HG02981 (cell line): ENCODE results near the gene MRPL21.

Source experiments
- ATAC-seq: cut with Tn5 transposase; IDR thresholded peaks from one replicate; pipeline ENCODE4 v1.9.1; 2021; ENCODE audit warnings: mild to moderate bottlenecking, moderate library complexity; ENCODE audit not compliant: unreplicated experiment

MRPL21 gene

DNA sequence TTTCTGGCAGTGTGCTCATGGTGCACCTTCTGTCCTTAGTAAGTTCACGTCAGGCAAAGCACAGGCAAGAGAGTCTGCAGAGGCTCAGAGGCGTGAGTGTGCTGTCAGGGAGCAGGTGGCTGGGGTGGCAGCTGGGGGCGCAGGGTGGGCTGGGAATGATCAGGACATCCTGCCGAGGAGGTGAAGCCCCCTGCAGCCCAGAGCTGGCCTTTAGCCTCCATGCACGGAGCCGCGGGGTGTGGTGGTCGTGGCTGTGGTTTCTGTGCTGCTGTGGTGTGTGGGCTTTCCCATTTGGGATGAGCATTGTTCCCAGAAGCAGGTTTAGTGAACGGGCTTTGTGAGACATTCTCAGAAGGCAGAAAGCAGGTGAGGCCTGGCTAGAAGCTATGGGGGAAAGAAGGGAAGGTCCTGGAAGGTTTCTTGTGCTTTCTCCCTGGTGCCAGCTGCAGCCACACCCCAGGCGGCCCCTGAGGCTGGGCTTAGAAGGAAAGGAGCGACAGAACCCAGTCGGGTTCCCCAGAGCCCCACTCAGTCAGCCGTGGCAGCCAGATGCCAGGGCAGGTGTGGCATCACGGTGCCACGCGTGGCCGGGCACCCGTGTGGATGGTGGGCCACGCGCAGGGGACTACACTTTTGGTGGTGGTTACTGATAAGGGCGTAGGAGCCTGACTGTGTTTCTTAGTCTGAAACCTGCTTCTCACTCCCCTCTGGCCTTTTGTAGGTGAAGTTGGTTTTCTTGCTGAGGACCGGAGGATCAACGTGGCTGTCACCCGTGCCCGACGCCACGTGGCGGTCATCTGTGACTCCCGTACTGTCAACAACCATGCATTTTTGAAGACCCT, 32.1 kb upstream of the MRPL21 start:
- no peak for ATAC-seq

GRCh38 chr11:68935066-68935465, 31.4 kb upstream of the MRPL21 start:
- no peak for ATAC-seq

DNA sequence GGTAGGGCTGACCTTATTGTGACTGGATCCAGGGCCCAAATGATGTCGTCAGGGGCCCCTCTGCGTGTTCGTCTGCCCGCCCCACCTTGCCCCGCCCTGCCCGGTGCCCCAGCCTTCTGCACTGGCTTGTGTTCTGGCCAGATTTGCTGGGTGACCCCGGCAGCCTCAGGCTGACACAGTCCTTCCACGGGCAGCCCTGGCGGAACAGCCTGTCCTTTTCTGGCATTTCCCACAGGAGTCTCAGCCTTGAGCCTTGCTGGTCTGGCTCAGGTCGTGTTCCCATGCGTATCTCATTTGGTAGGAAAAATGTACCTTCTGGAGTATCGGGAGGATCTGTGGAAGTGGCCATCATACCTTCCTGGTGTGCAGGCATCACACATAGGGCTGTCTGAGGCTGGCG, 31.0 kb upstream of the MRPL21 start:
- no peak for ATAC-seq

DNA sequence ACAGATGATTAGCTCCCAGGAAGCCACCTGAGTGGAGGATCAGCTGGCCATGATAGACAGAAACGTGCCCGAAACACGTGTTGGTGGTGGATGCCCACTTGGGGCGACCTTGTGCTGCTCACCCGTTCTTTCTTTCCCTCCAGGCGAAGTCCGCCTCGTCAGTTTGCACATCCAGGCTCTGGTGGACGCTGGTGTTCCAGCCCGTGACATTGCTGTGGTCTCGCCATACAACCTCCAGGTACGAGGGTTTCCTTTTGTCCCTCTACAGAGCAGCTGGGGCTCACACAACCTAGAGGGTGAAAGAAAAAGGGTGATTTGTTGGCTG, 30.7 kb upstream of the MRPL21 start:
- no peak for ATAC-seq

GRCh38 chr11:68933605-68934320, 30.1 kb upstream of the MRPL21 start:
- no peak for ATAC-seq

- no peak for ATAC-seq
Measured at GRCh38 chr11:68932933-68933577, 29.4 kb upstream of the MRPL21 start.

GRCh38 chr11:68932358-68932757, 28.7 kb upstream of the MRPL21 start:
- ATAC-seq: no peak

GRCh38 chr11:68931911-68932310, 28.3 kb upstream of the MRPL21 start:
- no peak for ATAC-seq

DNA sequence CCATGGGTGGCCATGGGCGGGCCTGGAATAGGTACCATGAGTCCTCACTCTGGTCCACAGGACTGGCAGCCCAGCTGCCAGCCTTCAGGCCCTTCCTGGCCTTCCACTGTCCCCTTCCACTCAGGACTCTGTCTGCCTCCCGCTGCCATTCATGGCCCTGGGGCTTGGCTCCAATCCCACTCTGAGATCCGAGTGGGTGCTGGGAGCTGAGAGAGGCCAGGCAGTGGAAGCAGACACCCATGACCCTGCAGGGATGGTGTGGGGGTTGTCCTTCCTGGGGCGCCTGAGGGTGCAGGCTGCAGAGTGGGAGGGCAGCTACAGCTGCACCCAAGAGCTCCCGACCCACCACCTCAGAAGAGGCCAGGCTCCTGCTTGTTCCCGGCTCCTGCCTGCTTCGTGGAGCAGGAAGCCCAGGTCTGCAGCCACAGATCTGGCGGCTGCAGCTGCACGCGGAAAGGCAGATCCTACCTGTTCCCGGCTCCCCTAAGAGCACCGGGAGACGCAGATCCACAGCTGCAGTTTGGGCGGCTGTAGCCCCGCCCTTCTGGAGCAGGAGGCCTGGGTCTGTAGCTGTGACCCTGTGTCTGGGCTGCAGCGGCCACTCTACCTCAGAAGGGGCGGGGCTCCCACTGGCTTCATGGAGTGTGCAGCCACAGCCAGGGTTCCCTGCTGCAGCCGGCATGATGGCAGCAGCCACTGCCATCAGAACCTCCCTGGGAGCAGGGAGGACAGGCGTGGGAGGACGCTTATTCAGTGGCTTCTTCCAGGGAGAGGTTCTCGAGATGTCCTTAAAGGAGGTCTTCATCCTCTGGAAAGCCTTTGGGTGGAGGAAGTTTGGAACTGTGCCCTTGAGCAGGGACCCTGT, 27.6 kb upstream of the MRPL21 start:
- no peak for ATAC-seq

- ATAC-seq: no peak
Measured at GRCh38 chr11:68929706-68930570, 26.3 kb upstream of the MRPL21 start.

GRCh38 chr11:68929135-68929534, 25.5 kb upstream of the MRPL21 start:
- no peak for ATAC-seq

- ATAC-seq: no peak
Measured at GRCh38 chr11:68928136-68928880, 24.7 kb upstream of the MRPL21 start.

- no peak for ATAC-seq
Measured at GRCh38 chr11:68927280-68928135, 23.9 kb upstream of the MRPL21 start.

DNA sequence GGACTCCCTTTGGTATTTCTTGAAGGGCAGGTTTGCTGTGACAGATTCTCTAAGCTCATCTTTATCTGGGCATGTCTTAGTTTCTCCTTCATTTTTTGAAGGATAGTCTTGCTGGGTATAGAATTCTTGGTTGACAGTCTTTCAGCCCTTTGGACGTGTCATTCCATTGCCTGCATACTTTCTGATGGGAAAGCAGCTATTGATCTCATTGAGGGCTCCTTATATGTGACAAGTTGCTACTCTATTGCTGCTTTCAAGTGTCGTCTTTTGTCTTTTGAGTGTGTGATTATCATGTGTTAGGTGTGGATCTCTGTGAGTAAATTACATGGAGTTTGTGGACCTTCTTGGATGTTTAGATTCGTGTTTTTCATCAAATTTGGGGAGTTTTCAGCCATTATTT, 22.0 kb upstream of the MRPL21 start:
- no peak for ATAC-seq

GRCh38 chr11:68924073-68924925, 20.7 kb upstream of the MRPL21 start:
- no peak for ATAC-seq

DNA sequence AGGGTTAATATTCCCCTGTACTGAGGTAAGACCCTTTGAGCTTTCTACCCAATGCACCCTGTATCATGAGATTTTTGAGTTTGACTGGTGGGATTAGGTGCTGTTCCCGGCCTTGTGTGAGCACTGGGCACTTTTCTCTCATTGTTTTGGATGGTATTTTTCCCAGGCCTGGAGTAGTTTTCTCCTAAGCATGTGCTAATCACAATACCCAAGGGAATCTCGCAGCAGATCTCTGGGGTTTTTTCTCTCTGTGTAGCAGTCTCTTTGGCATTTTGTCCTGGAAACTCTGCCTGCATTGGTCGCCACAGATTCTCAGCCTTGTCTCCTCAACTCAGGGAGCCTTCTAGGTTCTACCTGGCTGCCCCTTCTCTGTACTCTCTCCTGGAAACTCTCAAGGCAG, 20.0 kb upstream of the MRPL21 start:
- no peak for ATAC-seq

DNA sequence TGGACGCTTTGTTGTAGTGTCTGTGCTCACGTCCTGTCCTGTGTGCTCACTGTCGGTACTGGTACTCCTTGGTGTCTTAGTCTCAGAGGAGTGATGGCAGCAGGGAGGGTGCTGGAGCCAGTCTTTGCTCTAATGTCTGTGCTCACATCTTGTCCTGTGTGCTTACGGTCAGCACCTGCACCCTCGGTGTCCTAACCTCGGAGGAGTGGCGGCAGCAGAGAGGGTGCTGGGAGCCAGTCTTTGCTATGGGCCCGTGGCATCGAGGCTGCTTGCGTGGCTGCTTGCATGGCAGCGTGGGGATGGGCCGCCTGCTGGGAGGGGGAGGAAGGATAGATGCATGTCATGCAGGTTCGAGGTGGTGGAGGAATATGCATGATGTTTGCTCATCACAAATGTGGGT, 12.8 kb upstream of the MRPL21 start:
- ATAC-seq: no peak

GRCh38 chr11:68914761-68915160, 11.1 kb upstream of the MRPL21 start:
- ATAC-seq: no peak
